ENCODE results near the gene SEC61B. TPM values are rescaled to one million over a fixed set of nuclear protein-coding genes. Genes with fewer than 3 reads are reported as not detected.

The SEC61B gene
- total RNA-seq (ENCODE audit: low replicate concordance), result 20.3 and 155 TPM in 2 replicates

GRCh38 chr9:99221621-99222415, at the start of gene SEC61B, which contains the start of gene ALG2:
Gene SEC61B (plus strand): TSS chr9:99222282. CDS start chr9:99222364, 82 bp downstream.
Gene ALG2 (minus strand): TSS chr9:99221942. CDS start chr9:99221894, 48 bp downstream.
- no peak for TF ChIP-seq CTCF (IDR thresholded peaks at IDR 0.05; ENCODE audit: insufficient read depth, low read length)
- peak; percentile 98 for DNase-seq (ENCODE audit: low read depth)
- H3K4me3 ChIP-seq (ENCODE audit: low read depth, low read length), result peak within 1 kb of the TSS; percentile 98

GRCh38 chr9:99173570-99174504, 48.2 kb upstream of the SEC61B start:
- no peak for TF ChIP-seq CTCF (IDR thresholded peaks at IDR 0.05; ENCODE audit: insufficient read depth, low read length)
- no peak for DNase-seq (ENCODE audit: low read depth)
- H3K4me3 ChIP-seq (ENCODE audit: low read depth, low read length), result no peak overlapping the region

GRCh38 chr9:99176527-99177013, 45.5 kb upstream of the SEC61B start:
- H3K4me3 ChIP-seq (ENCODE audit: low read depth, low read length), result no peak overlapping the region
- DNase-seq (ENCODE audit: low read depth), result no peak
- TF ChIP-seq CTCF (IDR thresholded peaks at IDR 0.05; ENCODE audit: insufficient read depth, low read length), result no peak

GRCh38 chr9:99177576-99178366, 44.3 kb upstream of the SEC61B start:
- no peak overlapping the region for H3K4me3 ChIP-seq (ENCODE audit: low read depth, low read length)
- no peak for TF ChIP-seq CTCF (IDR thresholded peaks at IDR 0.05; ENCODE audit: insufficient read depth, low read length)
- no peak for DNase-seq (ENCODE audit: low read depth)

- no peak overlapping the region for H3K4me3 ChIP-seq (ENCODE audit: low read depth, low read length)
- TF ChIP-seq CTCF (IDR thresholded peaks at IDR 0.05; ENCODE audit: insufficient read depth, low read length), result no peak
- DNase-seq (ENCODE audit: low read depth), result no peak
Measured at GRCh38 chr9:99178912-99179872, 42.9 kb upstream of the SEC61B start.
